Muscle of leg (tissue), 11 donors: ENCODE results near the gene SRSF3. TPM values are rescaled to one million over a fixed set of nuclear protein-coding genes. Genes with fewer than 3 reads are reported as not detected.

ENCODE experiments used
- DNase-seq: peaks from one replicate; pipeline ENCODE4 v3.0.0; 2013
- H3K27ac ChIP-seq: one replicate; pipeline ENCODE4 v1.5.1; 2013; ENCODE audit warnings: mild to moderate bottlenecking, low read length, control low read depth
- H3K27me3 ChIP-seq: one replicate; pipeline ENCODE4 v1.6.1; 2013; ENCODE audit warnings: low read length; ENCODE audit not compliant: control insufficient read depth, insufficient read depth
- H3K36me3 ChIP-seq: one replicate; pipeline ENCODE4 v1.6.1; 2013; ENCODE audit warnings: low read length; ENCODE audit not compliant: control insufficient read depth, insufficient read depth
- H3K4me1 ChIP-seq: one replicate; pipeline ENCODE4 v1.6.1; 2013; ENCODE audit warnings: low read length; ENCODE audit not compliant: control insufficient read depth, insufficient read depth
- H3K4me3 ChIP-seq: one replicate; pipeline ENCODE4 v1.5.1; 2013; ENCODE audit warnings: low read length, control low read depth
- H3K9me3 ChIP-seq: replicated peaks from 2 replicates; pipeline ENCODE4 v1.6.1; 2013; ENCODE audit warnings: low read depth, low read length; ENCODE audit not compliant: control insufficient read depth
- WGBS: methylation state at CpG from one replicate; pipeline ENCODE4 v1.1.5; 2013; ENCODE audit warnings: missing lambda C conversion rate; ENCODE audit not compliant: insufficient coverage; 5-methylcytosine and 5-hydroxymethylcytosine counted together
- polyA plus RNA-seq, 8 donors: library from polyadenylated mRNA; unstranded; fragments of 120-200 nt; gene quantifications; one replicate each; pipeline versions ENCODE4 v1.2.1 to v1.2.3, GENCODE V29; 2013; ENCODE audit warnings: inconsistent platforms in 1 of 8, low replicate concordance in 1 of 8; ENCODE audit not compliant: insufficient read length in 8 of 8, insufficient read depth in 1 of 8
- total RNA-seq: library from RNA; stranded (reverse); fragments of 120-200 nt; gene quantifications from one replicate; pipeline ENCODE4 v1.2.4, GENCODE V29; 2013

Gene SRSF3
- total and polyA plus RNA-seq, 9 donors, result 261 to 413 (median 315) TPM

DNA sequence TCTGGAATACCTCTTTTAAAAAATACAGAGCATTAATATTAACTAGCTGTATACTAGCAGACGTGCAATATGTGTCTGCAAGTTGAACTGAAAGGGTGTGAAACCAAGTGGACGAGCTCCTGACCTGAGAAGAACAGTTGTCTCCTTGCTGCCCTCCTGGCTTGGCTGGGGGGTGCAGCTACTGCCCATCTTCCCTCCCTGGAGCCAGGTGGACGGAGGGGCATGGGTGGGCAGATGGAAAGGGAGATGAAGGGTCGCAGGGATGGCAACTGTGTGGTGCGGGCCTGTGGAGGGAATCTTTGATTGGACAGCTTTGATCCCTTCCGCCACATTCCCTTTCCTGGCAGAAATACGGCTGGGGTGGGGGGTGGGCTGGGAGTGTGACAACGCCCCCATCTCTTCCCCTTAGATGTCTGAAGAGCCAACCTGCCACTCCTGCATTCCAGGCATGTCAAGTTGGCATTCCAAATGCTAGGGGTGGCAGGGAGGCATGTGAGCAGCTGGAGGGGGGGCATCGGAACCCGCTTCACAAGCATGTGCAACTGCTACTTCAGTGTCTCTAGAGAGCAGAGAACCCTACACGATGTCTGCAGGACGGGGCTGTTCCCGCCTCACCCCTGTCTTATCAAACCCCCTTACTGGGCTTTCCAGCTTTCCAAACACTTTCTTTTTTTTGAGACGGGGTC is 37.3 kb downstream of the SRSF3 start:
- Histone ChIP-seq H3K4me3 (no peak overlapping the region), H3K27me3 (no peaks in the 10 kb centered on the region), H3K4me1 (peaks cover 49% of the 10 kb centered on the region), H3K27ac (peak overlapping the region; percentile 16), H3K9me3 (no peaks in the 10 kb centered on the region), H3K36me3 (no peaks in the 10 kb centered on the region)
- WGBS, result 44% methylated on average over 6 of the region's 14 CpGs
- peak; percentile 65 for DNase-seq

DNA sequence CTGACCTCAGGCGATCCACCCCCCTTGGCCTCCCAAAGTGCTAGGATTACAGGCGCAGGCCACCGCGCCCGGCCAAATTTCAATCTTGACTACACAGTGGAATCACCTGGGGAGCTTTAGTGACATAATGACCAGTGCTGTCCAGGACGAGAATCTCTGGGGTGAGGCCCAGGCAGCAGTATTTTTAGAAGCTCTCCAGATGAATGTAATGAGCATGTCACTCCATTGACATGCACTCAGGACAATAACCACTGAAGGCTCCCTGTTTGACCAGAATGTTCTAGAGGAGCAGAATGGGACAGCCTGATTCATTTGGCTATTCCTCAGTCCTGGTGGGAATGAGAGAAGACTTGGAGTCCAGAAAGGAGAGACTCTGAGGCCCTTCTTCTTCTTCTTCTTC is 39.2 kb downstream of the SRSF3 start:
- peaks cover 50% of the 10 kb centered on the region for H3K4me1 ChIP-seq
- no peak overlapping the region for H3K4me3 ChIP-seq
- DNase-seq, result no peak
- 71% methylated on average over 6 of the region's 6 CpGs for WGBS
- H3K9me3 ChIP-seq, result no peaks in the 10 kb centered on the region
- no peaks in the 10 kb centered on the region for H3K36me3 ChIP-seq
- H3K27ac ChIP-seq, result peak overlapping the region; percentile 20
- H3K27me3 ChIP-seq, result no peaks in the 10 kb centered on the region

DNA sequence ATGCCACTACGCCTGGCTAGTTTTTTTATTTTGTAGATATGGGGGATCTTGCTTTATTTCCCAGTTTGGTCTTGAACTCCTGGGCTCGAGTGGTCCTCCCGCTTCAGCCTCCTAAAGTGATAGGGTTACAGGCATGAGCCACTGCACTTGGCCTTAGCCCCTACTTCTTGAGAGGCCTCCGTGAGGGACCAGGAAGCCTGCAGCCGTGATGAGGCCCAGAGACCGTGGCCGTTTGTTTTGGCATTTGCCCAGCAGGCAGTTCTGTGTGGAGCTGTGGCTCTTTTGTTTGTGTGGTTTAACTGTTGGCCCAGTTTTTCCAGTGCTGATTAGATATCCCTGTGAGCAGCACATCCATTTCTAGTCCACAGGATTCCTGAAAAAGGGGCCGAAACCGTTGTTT is 39.8 kb downstream of the SRSF3 start:
- H3K36me3 ChIP-seq, result no peaks in the 10 kb centered on the region
- peak; percentile 60 for DNase-seq
- no peaks in the 10 kb centered on the region for H3K9me3 ChIP-seq
- no peak overlapping the region for H3K4me3 ChIP-seq
- H3K4me1 ChIP-seq, result peaks cover 50% of the 10 kb centered on the region
- peak overlapping the region; percentile 29 for H3K27ac ChIP-seq
- no peaks in the 10 kb centered on the region for H3K27me3 ChIP-seq
- 25% methylated on average over 5 of the region's 9 CpGs for WGBS

DNA sequence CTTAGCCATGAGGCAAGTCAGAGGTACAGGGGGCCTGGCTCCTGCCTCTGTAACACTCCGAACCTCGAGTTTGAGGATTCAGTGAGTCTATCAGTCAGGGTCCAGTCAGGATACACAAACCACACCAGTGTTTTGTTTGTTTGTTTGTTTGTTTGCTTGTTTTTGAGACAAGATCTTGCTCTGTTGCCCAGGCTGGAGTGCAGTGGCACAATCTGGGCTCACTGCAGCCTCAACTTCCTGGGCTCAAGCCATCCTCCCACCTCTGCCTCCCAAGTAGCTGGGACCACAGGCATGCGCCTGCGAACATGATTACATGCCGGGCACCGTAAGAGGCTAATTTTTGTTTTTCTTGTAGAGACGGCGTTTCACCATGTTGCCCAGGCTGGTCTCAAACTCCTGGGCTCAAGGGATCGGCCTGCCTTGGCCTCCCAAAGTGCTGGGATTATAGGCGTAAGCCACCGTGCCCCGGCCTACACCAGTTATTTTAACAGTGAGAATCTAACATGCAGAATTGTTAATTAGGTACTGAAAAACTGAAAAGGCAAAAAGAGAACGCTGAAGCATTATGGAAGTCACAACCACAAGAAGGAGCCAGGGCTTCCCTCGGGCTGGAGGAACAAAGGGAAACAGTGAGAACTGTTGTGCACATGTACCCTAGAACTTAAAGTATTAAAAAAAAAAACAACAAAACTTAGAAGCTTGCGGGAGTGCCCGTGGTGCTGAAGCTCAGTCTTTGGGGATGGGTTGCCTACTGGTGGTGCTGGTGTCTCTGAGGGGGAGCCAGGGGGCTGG is 40.4 kb downstream of the SRSF3 start:
- peak overlapping the region; percentile 29 for H3K27ac ChIP-seq
- no peak for DNase-seq
- H3K4me3 ChIP-seq, result no peak overlapping the region
- H3K36me3 ChIP-seq, result no peaks in the 10 kb centered on the region
- WGBS, result 84% methylated on average over 9 of the region's 16 CpGs
- H3K9me3 ChIP-seq, result no peaks in the 10 kb centered on the region
- no peaks in the 10 kb centered on the region for H3K27me3 ChIP-seq
- H3K4me1 ChIP-seq, result peaks cover 46% of the 10 kb centered on the region

DNA sequence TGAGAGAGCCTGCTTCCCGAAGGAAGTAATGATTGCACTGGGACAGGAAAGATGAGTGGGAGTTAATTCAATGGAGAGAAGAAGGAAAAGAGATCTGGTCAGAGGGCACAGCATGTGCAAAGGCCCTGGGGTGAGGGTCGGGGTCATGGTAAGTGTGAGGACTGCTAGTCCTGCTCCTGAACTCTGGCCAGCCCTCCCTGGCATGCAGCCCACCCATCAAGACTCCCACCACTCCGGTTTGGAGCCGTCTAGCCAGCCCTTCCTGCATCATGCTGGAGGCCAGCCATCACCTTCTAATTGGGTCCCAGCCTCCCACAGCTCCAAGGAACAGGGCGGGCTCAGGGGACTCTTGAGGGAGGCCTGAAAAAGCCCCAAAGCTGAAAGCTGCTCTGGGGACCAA is 42.1 kb downstream of the SRSF3 start:
- 26% methylated on average over 3 of the region's 5 CpGs for WGBS
- no peak overlapping the region for H3K27ac ChIP-seq
- H3K4me1 ChIP-seq, result peaks cover 36% of the 10 kb centered on the region
- H3K36me3 ChIP-seq, result no peaks in the 10 kb centered on the region
- H3K27me3 ChIP-seq, result no peaks in the 10 kb centered on the region
- no peaks in the 10 kb centered on the region for H3K9me3 ChIP-seq
- DNase-seq, result no peak
- H3K4me3 ChIP-seq, result no peak overlapping the region

DNA sequence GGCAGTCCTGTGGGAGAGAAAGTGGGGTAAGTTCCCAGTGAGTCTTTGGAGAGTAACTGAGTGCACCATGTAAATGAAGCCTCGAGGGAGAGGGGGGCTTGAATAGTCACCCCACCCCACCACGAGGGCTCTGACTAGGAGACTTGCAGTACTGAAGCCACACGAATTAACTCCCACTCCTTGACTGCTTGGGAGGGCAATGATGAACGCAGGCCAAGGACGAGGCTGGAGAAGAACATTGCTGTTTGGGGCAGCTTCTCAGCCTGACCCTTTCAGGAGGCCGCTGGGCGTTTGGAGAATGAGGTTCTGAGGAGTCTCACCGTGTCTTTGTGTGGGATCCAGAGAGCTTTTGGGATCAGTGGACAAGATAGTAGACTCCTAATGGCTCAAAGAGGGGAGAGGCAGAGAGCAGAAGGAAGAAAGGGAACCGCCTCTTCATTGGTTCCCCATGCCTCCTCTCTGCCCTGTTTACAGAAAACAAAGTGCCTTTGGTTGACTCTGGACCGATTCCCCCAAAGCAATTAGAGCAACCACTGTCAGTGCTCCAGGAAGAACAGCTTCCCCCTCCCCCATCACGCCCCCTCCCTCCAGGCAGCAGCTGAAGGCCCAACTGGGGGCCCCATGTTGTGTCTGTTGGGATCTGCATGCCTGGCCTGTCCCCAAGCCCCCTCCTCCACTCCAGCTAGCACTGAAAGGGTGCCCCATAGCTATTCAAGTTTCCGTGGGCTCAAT is 42.7 kb downstream of the SRSF3 start:
- Histone ChIP-seq H3K9me3 (no peaks in the 10 kb centered on the region), H3K36me3 (no peaks in the 10 kb centered on the region), H3K27ac (no peak overlapping the region), H3K4me1 (peaks cover 30% of the 10 kb centered on the region), H3K27me3 (no peaks in the 10 kb centered on the region), H3K4me3 (no peak overlapping the region)
- DNase-seq, result no peak
- 84% methylated on average over 5 of the region's 12 CpGs for WGBS

DNA sequence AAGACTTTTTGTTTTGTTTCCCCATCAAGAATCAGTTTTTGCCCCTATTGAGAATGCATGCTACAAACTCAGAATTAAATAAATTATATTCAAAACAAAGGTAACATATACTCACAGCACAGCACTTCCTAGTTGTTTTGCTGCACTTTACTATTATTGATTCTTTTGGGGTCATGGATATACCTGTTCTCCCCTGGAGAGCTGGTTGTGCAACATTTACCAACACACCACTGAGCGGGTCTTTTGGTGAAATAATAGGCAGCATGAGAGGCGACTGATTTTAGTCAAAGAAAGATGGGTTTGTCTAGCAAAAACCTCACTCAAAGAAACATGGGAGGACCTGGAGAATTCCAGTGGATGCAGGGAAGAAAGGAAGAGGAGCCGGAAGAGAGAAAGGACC is 44.4 kb downstream of the SRSF3 start:
- no peak for DNase-seq
- H3K4me3 ChIP-seq, result no peak overlapping the region
- H3K27ac ChIP-seq, result no peak overlapping the region
- no peaks in the 10 kb centered on the region for H3K9me3 ChIP-seq
- H3K27me3 ChIP-seq, result no peaks in the 10 kb centered on the region
- H3K4me1 ChIP-seq, result peaks cover 29% of the 10 kb centered on the region
- no peaks in the 10 kb centered on the region for H3K36me3 ChIP-seq
- no CpG with 5 or more reads among the region's 3 CpGs for WGBS

DNA sequence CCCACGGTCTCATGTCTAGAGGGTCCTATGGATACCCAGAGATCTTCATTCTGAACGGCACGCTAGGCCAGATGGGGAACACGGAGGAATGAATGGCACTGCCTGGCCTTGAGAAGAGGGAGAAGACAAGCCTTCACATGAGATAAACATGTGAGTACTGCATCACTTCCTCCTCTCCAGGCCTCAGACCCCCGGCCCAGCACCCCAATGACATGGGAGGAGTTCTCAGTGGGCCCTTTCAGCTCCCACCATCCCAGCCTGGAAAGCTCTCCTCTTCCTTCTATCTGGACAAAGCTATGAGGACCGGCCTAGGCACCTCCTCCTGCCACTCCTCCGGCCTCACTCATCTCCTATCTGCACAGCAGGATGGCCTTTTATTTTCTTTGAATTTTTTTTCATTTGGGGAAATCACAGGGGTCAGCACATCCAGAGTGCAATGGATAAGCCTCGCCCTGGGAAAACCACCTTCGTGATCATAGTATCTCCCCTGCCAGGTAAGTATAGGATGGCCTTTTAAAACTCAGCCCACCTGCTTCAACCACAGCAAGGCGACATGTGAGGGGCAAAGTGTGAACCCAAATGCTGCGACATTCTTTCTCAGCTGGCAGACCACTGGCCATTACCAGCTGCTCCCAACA is 45.1 kb downstream of the SRSF3 start:
- WGBS, result 82% methylated on average over 6 of the region's 11 CpGs
- peak; percentile 67 for DNase-seq
- no peak overlapping the region for H3K27ac ChIP-seq
- H3K9me3 ChIP-seq, result no peaks in the 10 kb centered on the region
- no peaks in the 10 kb centered on the region for H3K27me3 ChIP-seq
- no peak overlapping the region for H3K4me3 ChIP-seq
- H3K36me3 ChIP-seq, result no peaks in the 10 kb centered on the region
- H3K4me1 ChIP-seq, result peaks cover 27% of the 10 kb centered on the region

DNA sequence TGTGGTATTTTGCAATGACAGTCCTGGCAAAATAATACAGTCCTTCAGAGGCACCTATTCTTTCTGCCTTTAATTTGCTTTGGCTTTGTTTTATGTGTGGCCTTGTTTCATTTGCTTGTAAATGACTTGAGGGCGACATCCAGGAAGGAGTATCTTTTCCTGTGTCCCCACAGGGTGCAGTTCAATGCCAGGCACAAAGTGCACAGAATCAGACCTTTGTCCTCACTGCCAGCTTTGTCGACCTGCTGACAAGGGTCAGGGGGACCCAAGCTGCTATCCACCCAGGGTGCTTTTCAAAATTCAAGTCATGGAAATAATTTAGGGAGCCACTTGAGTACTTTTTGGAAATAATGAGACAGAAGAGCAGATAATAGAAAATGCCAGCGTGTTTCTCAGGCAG is 47.4 kb downstream of the SRSF3 start:
- H3K4me1 ChIP-seq, result peaks cover 20% of the 10 kb centered on the region
- 80% methylated on average over 1 of the region's 3 CpGs for WGBS
- no peak overlapping the region for H3K4me3 ChIP-seq
- no peaks in the 10 kb centered on the region for H3K27me3 ChIP-seq
- no peaks in the 10 kb centered on the region for H3K9me3 ChIP-seq
- no peaks in the 10 kb centered on the region for H3K36me3 ChIP-seq
- no peak for DNase-seq
- H3K27ac ChIP-seq, result no peak overlapping the region
